ENCODE results near the gene ETV3. TPM values are rescaled to one million over a fixed set of nuclear protein-coding genes. Genes with fewer than 3 reads are reported as not detected.

The ETV3 gene
- total and polyA plus RNA-seq, 2 of the 13 experiments (the other 11 are each of a cell fraction or from before 2014, with no cell fraction given) = 4.2 to 5.8 TPM

DNA sequence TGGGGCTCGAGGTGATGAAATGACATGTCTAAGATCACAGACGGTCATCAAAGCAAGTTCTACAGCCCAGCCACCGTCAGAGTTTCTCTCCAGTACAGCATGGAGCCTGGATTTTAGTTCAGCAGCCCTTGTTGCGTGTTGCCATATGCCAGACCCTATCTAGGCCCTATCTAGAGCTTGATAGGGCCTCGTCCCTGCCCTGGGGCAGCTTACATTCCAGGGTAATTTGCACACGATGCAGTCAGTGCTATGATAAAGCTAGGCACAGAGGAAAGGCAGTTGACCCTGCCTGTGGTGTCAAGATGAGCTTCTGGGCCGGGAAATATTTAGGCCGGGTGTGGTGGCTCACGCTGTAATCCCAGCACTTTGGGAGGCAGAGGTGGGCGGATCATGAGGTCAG, 57.5 kb downstream of the ETV3 start:
- Histone ChIP-seq H3K9me3 (ENCODE audit: low read length) (no peaks in the 10 kb centered on the region), H3K4me1 (ENCODE audit: insufficient read depth, low read length) (0 out of 2 replicates have a peak, but pooled peaks cover 5% of the 10 kb centered on the region), H3K4me3 (replicated peaks in 1 of 3; ENCODE audit: insufficient read depth in 1 of 3, low read depth in 2 of 3, low read length in 3 of 3) (no peak overlapping the region), H3K27ac (ENCODE audit: extremely low read length, insufficient read depth, low read length) (no peak overlapping the region), H3K4me2 (ENCODE audit: low read depth, low read length) (no peak overlapping the region), H3K79me2 (ENCODE audit: insufficient read depth, low read length) (no peaks in the 10 kb centered on the region), H3K9ac (ENCODE audit: insufficient read depth, low read depth, low read length) (no peak overlapping the region), H3K36me3 (replicated peaks in 1 of 2; ENCODE audit: control insufficient read depth in 1 of 2, insufficient read depth in 2 of 2, low read length in 2 of 2) (no peaks in the 10 kb centered on the region), H3K27me3 (ENCODE audit: control insufficient read depth in 1 of 2, insufficient read depth in 2 of 2, low read length in 2 of 2) (0 out of 5 replicates have a peak, but pooled peaks cover 0 to 3% of the 10 kb centered on the region in 2 experiments), H4K20me1 (ENCODE audit: insufficient read depth, low read length) (no peaks in the 10 kb centered on the region), H2AFZ (ENCODE audit: low read length) (no peak overlapping the region)
- CTCF ChIA-PET (ENCODE audit: low intra/inter-chr PET ratio, low total read pairs) = no interaction called here
- no peak for DNase-seq (ENCODE audit: low spot score)
- no peak for TF ChIP-seq ZNF615 (CRISPR knock-in tag; IDR thresholded peaks at IDR 0.05; ENCODE audit: borderline replicate concordance)
- TF ChIP-seq IKZF1 (IDR thresholded peaks at IDR 0.05) = no peak
- FAIRE-seq = no peak
- POLR2A ChIA-PET = no interaction called here
- no TSS peak for BruUV-seq (replicated peaks)
- in situ Hi-C loops (cut with HindIII; ENCODE audit: extremely low pct_ligation_motif_present, low pct_unique_long_range_greater_than_20kb) (no loop called here), intact Hi-C loops (cut with micrococcal nuclease; ENCODE audit: unreplicated experiment) (no loop called here)
- ATAC-seq = no peak
- 32% methylated on average over 10 of the region's 10 CpGs for WGBS (ENCODE audit: low lambda C conversion rate)

DNA sequence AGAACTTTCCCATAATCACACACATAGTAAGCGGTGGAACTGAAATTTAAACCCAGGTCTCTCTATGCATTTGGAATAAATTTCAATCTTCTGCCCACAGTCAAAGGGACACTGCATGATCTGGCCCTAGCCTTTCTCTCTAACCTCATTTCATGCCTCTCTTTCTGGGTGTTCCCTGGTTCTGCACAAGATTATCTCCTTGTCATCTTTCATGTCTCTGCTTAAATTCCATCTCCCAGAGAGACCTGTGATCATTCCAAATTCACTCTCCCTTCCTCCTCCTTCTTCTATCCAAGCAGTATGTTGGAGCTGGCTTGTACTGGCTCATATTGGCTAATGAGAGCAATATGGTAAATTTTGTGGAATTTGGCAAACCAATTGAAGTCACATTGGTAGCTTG, 60.8 kb downstream of the ETV3 start:
- Histone ChIP-seq H3K27ac (ENCODE audit: extremely low read length, insufficient read depth, low read length) (no peak overlapping the region), H4K20me1 (ENCODE audit: insufficient read depth, low read length) (no peaks in the 10 kb centered on the region), H2AFZ (ENCODE audit: low read length) (no peak overlapping the region), H3K9ac (ENCODE audit: insufficient read depth, low read depth, low read length) (no peak overlapping the region), H3K4me1 (ENCODE audit: insufficient read depth, low read length) (no peaks in the 10 kb centered on the region), H3K9me3 (ENCODE audit: low read length) (no peaks in the 10 kb centered on the region), H3K27me3 (ENCODE audit: control insufficient read depth in 1 of 2, insufficient read depth in 2 of 2, low read length in 2 of 2) (peaks cover 0 to 3% of the 10 kb centered on the region in 2 experiments; a peak in 1 of 5 replicates), H3K79me2 (ENCODE audit: insufficient read depth, low read length) (no peaks in the 10 kb centered on the region), H3K4me3 (replicated peaks in 1 of 3; ENCODE audit: insufficient read depth in 1 of 3, low read depth in 2 of 3, low read length in 3 of 3) (no peak overlapping the region), H3K36me3 (replicated peaks in 1 of 2; ENCODE audit: control insufficient read depth in 1 of 2, insufficient read depth in 2 of 2, low read length in 2 of 2) (no peaks in the 10 kb centered on the region), H3K4me2 (ENCODE audit: low read depth, low read length) (no peak overlapping the region)
- intact Hi-C loops (cut with micrococcal nuclease; ENCODE audit: unreplicated experiment) (no loop called here), in situ Hi-C loops (cut with HindIII; ENCODE audit: extremely low pct_ligation_motif_present, low pct_unique_long_range_greater_than_20kb) (no loop called here)
- no peak for ATAC-seq
- no TSS peak for BruUV-seq (replicated peaks)
- ChIA-PET CTCF (ENCODE audit: low intra/inter-chr PET ratio, low total read pairs) (no interaction called here), POLR2A (no interaction called here)
- TF ChIP-seq, protein P1, sequence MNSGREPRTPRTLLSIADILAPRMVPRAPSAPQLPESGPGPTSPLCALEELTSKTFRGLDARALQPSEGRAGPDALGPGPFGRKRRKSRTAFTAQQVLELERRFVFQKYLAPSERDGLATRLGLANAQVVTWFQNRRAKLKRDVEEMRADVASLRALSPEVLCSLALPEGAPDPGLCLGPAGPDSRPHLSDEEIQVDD (CRISPR knock-in tag; IDR thresholded peaks at IDR 0.05; ENCODE audit: borderline replicate concordance) = no peak
- no peak for TF ChIP-seq ZNF550 (CRISPR knock-in tag; IDR thresholded peaks at IDR 0.05; ENCODE audit: borderline replicate concordance)
- no peak for TF ChIP-seq HNRNPUL1 (IDR thresholded peaks at IDR 0.05; ENCODE audit: low read depth, low read length)
- no peak for TF ChIP-seq ATF7 (IDR thresholded peaks at IDR 0.05)
- TF ChIP-seq ATF7 (CRISPR knock-in tag; IDR thresholded peaks at IDR 0.05) = no peak
- no peak for TF ChIP-seq ZSCAN29 (CRISPR knock-in tag; conservative IDR thresholded peaks at IDR 0.05)
- FAIRE-seq = no peak
- whole genome bisulfite sequencing (ENCODE audit: low lambda C conversion rate) = 95% methylated on average over 1 of the region's 1 CpG
- no peak for DNase-seq (ENCODE audit: low spot score)
